Activated effector memory CD4-positive, alpha-beta T cell treated with Interleukin-2 at 50 U/mL for 16 hours (primary cell): Measurements from ENCODE around the gene EVX2.

Experiments used
- DNase-seq: peaks from one replicate; pipeline ENCODE4 v3.0.0-alpha.2; 2020

EVX2 gene

GRCh38 chr2:176083796-176084261 is at the start of gene EVX2:
Gene EVX2, minus strand, starts transcription at chr2:176083962. Its CDS starts 186 bp downstream, at chr2:176083776.
- DNase-seq = no peak

- no peak for DNase-seq
These were observed 49.6 kb upstream of the EVX2 start for GRCh38 chr2:176133389-176133788.

GRCh38 chr2:176132205-176133171 is 48.7 kb upstream of the EVX2 start:
- DNase-seq = no peak

- no peak for DNase-seq
These were observed 48.0 kb upstream of the EVX2 start for GRCh38 chr2:176131848-176132158.

GRCh38 chr2:176130957-176131847 is 47.4 kb upstream of the EVX2 start:
- DNase-seq = no peak

- DNase-seq = no peak
These were observed 46.6 kb upstream of the EVX2 start for GRCh38 chr2:176130147-176130956.

- no peak for DNase-seq
These were observed 46.0 kb upstream of the EVX2 start for GRCh38 chr2:176129813-176130146.

- no peak for DNase-seq
These were observed 45.4 kb upstream of the EVX2 start, which contains the start of gene HOXD8 for GRCh38 chr2:176128982-176129796. Gene HOXD8, plus strand, starts transcription at chr2:176129705. Its CDS starts 662 bp downstream, at chr2:176130367.

GRCh38 chr2:176128172-176128981 is 44.6 kb upstream of the EVX2 start:
- DNase-seq = no peak

- DNase-seq = no peak
These were observed 44.0 kb upstream of the EVX2 start for GRCh38 chr2:176127774-176128072.

- DNase-seq = peak; percentile 29
These were observed 43.4 kb upstream of the EVX2 start for GRCh38 chr2:176126929-176127773.

- no peak for DNase-seq
These were observed 42.0 kb upstream of the EVX2 start for GRCh38 chr2:176125772-176126054.

- no peak for DNase-seq
These were observed 41.4 kb upstream of the EVX2 start for GRCh38 chr2:176124947-176125771.

GRCh38 chr2:176124110-176124946 is 40.6 kb upstream of the EVX2 start:
- DNase-seq = no peak

GRCh38 chr2:176123411-176124109 is 39.8 kb upstream of the EVX2 start:
- no peak for DNase-seq

GRCh38 chr2:176122683-176123410 is 39.1 kb upstream of the EVX2 start, which contains the start of gene HOXD9:
Gene HOXD9, plus strand, starts transcription at chr2:176122719. Its CDS starts 50 bp downstream, at chr2:176122769.
- DNase-seq = no peak
